Thyroid gland (tissue), 4 donors: Measurements from ENCODE around the gene UNCX. TPM values are rescaled to one million over a fixed set of nuclear protein-coding genes. Genes with fewer than 3 reads are reported as not detected.

Experiments used
- DNase-seq, 2 donors: peaks; one replicate each; pipeline ENCODE4 v3.0.0-alpha.2; 2019
- H3K27ac ChIP-seq, 3 donors: fragments of 200-600 bp; sonication (generic); 1 replicate in 2 of 3; 2 replicates in 1 of 3; pipeline ENCODE4 v1.5.1; 2016 to 2019; ENCODE audit warnings: mild to moderate bottlenecking in 1 of 3, moderate library complexity in 1 of 3
- H3K27me3 ChIP-seq: fragments of 200-600 bp; sonication (generic); one replicate; pipeline ENCODE4 v1.5.1; 2019
- H3K36me3 ChIP-seq, 2 donors: fragments of 200-600 bp; sonication (generic); one replicate each; pipeline ENCODE4 v1.5.1; 2016 to 2019
- H3K4me1 ChIP-seq, 2 donors: fragments of 200-600 bp; sonication (generic); one replicate each; pipeline ENCODE4 v1.5.1; 2017 to 2019
- H3K4me3 ChIP-seq, 3 donors: fragments of 200-600 bp; sonication (generic); replicated peaks in 1 of 3; 1 replicate in 2 of 3; 2 replicates in 1 of 3; pipeline ENCODE4 v1.5.1; 2016; ENCODE audit warnings: mild to moderate bottlenecking in 1 of 3
- H3K9me3 ChIP-seq: fragments of 200-600 bp; sonication (generic); one replicate; pipeline ENCODE4 v1.5.1; 2017
- CTCF ChIP-seq, 6 experiments: fragments of 200-600 bp in 3 of 6; fragments of 450-650 bp in 3 of 6; sonication (generic) in 3 of 6; IDR thresholded peaks; one replicate each; pipeline ENCODE4 v1.5.1; 2016 to 2019; ENCODE audit warnings: antibody characterized with exemption in 6 of 6, mild to moderate bottlenecking in 2 of 6, inconsistent platforms in 1 of 6, moderate library complexity in 1 of 6
- POLR2A ChIP-seq, 2 donors: fragments of 450-650 bp; IDR thresholded peaks; one replicate each; pipeline ENCODE4 v1.6.1; 2017; ENCODE audit warnings: antibody characterized with exemption in 2 of 2, mild to moderate bottlenecking in 2 of 2, moderate library complexity in 1 of 2
- WGBS, 2 donors: methylation state at CpG; one replicate each; pipeline ENCODE4 v1.1.5; 2017; 5-methylcytosine and 5-hydroxymethylcytosine counted together
- intact Hi-C: fragments of 100-400 bp; cut with DNase I; formaldehyde crosslinking; loops from one replicate; pipeline ENCODE4 v1.15.1; 2023
- total RNA-seq, 4 donors: library from RNA; depleted of rRNA; stranded (reverse); fragments of >200 nt; gene quantifications; one replicate each; pipeline ENCODE4 v1.2.3, GENCODE V29; 2016

The UNCX gene
- total RNA-seq, 4 donors from 2014 or later: not detected

- no peak overlapping the region for H3K4me3 ChIP-seq
- H3K36me3 ChIP-seq: no peaks in the 10 kb centered on the region
- TF ChIP-seq POLR2A (IDR thresholded peaks at IDR 0.05): no peak
- TF ChIP-seq CTCF (IDR thresholded peaks at IDR 0.05): no peak
- intact Hi-C loops: no loop called here
- WGBS, 2 donors: 70 to 74% methylated on average over 12 to 22 of the region's 24 CpGs
- peaks cover 3% of the 10 kb centered on the region for H3K27me3 ChIP-seq
- H3K9me3 ChIP-seq: no peaks in the 10 kb centered on the region
- no peaks in the 10 kb centered on the region for H3K4me1 ChIP-seq
- no peak overlapping the region for H3K27ac ChIP-seq
- no peak for DNase-seq
Measured at GRCh38 chr7:1218541-1219165, 14.0 kb upstream of the UNCX start.

- 65 to 70% methylated on average over 9 of the region's 9 CpGs for WGBS, 2 donors
- Histone ChIP-seq H3K27me3 (peaks cover 12% of the 10 kb centered on the region), H3K4me3 (no peak overlapping the region), H3K9me3 (no peaks in the 10 kb centered on the region), H3K36me3 (no peaks in the 10 kb centered on the region), H3K27ac (no peak overlapping the region), H3K4me1 (no peaks in the 10 kb centered on the region)
- intact Hi-C loops: no loop called here
- no peak for DNase-seq
- TF ChIP-seq POLR2A (IDR thresholded peaks at IDR 0.05) (no peak), CTCF (IDR thresholded peaks at IDR 0.05) (no peak)
Measured at GRCh38 chr7:1219498-1219897, 13.2 kb upstream of the UNCX start.

- peaks cover 18% of the 10 kb centered on the region for H3K27me3 ChIP-seq
- H3K4me1 ChIP-seq: no peaks in the 10 kb centered on the region
- H3K36me3 ChIP-seq: no peaks in the 10 kb centered on the region
- 59 to 63% methylated on average over 13 of the region's 13 CpGs for WGBS, 2 donors
- H3K4me3 ChIP-seq: no peak overlapping the region
- no peak overlapping the region for H3K27ac ChIP-seq
- H3K9me3 ChIP-seq: no peaks in the 10 kb centered on the region
- DNase-seq: no peak
- no peak for TF ChIP-seq POLR2A (IDR thresholded peaks at IDR 0.05)
- no peak for TF ChIP-seq CTCF (IDR thresholded peaks at IDR 0.05)
- intact Hi-C loops: loop anchor here (10.0 kb wide), 1 partner anchor 195 kb away; no protein-coding TSS in a partner anchor
Measured at GRCh38 chr7:1220000-1220726, 12.5 kb upstream of the UNCX start.

- intact Hi-C loops: loop anchor here (10.0 kb wide), 1 partner anchor 194 kb away; no protein-coding TSS in a partner anchor
- H3K36me3 ChIP-seq: no peaks in the 10 kb centered on the region
- H3K27me3 ChIP-seq: peaks cover 28% of the 10 kb centered on the region
- TF ChIP-seq CTCF (IDR thresholded peaks at IDR 0.05): no peak
- TF ChIP-seq POLR2A (IDR thresholded peaks at IDR 0.05): no peak
- no peaks in the 10 kb centered on the region for H3K4me1 ChIP-seq
- no peak overlapping the region for H3K4me3 ChIP-seq
- WGBS, 2 donors: 57 to 59% methylated on average over 22 of the region's 22 CpGs
- H3K9me3 ChIP-seq: no peaks in the 10 kb centered on the region
- DNase-seq: no peak
- no peak overlapping the region for H3K27ac ChIP-seq
Measured at GRCh38 chr7:1220977-1221745, 11.5 kb upstream of the UNCX start.
